ENCODE results near the gene SLC5A11.

- TF ChIP-seq SUZ12 (IDR thresholded peaks at IDR 0.05): no peak
- no peak for TF ChIP-seq FOXA1 (IDR thresholded peaks at IDR 0.05)
- no peak for TF ChIP-seq FOXM1 (IDR thresholded peaks at IDR 0.05; ENCODE audit: borderline replicate concordance)
These were observed 26.1 kb downstream of the SLC5A11 start for GRCh38 chr16:24871891-24872290.
